Stimulated activated CD8-positive, alpha-beta memory T cell treated with anti-CD3 and anti-CD28 coated beads, Interleukin-15, amount 100 ng/mL, for 4 hours (primary cell): ENCODE data around the gene GPR158.

Experiments used
- DNase-seq, 2 donors: peaks; one replicate each; pipeline ENCODE4 v3.0.0-alpha.2; 2020; ENCODE audit warnings: low read depth in 2 of 2

GPR158 gene

GRCh38 chr10:25504306-25504705 lies 329.5 kb downstream of the GPR158 start:
- DNase-seq = no peak

- no peak for DNase-seq
These were observed 330.0 kb downstream of the GPR158 start for GRCh38 chr10:25504838-25505237.

GRCh38 chr10:25505466-25505865 lies 330.7 kb downstream of the GPR158 start:
- DNase-seq = no peak

- DNase-seq = no peak
These were observed 332.1 kb downstream of the GPR158 start for GRCh38 chr10:25506821-25507335.

- DNase-seq = no peak
These were observed 333.5 kb downstream of the GPR158 start for GRCh38 chr10:25508112-25508815.

- DNase-seq = no peak
These were observed 334.4 kb downstream of the GPR158 start for GRCh38 chr10:25509151-25509550.

GRCh38 chr10:25522294-25522693 lies 347.5 kb downstream of the GPR158 start:
- DNase-seq = no peak

GRCh38 chr10:25522946-25523608 lies 348.3 kb downstream of the GPR158 start:
- DNase-seq = no peak

- no peak for DNase-seq
These were observed 355.5 kb downstream of the GPR158 start for GRCh38 chr10:25530306-25530705.

- DNase-seq = no peak
These were observed 356.8 kb downstream of the GPR158 start for GRCh38 chr10:25531457-25532061.

GRCh38 chr10:25532213-25532612 lies 357.4 kb downstream of the GPR158 start:
- no peak for DNase-seq

- DNase-seq = no peak
These were observed 361.2 kb downstream of the GPR158 start for GRCh38 chr10:25536027-25536426.

- no peak for DNase-seq
These were observed 372.6 kb downstream of the GPR158 start for GRCh38 chr10:25547382-25547781.

GRCh38 chr10:25552283-25552919 lies 377.6 kb downstream of the GPR158 start:
- DNase-seq = no peak

GRCh38 chr10:25555865-25556264 lies 381.1 kb downstream of the GPR158 start:
- no peak for DNase-seq

- DNase-seq = no peak
These were observed 381.7 kb downstream of the GPR158 start for GRCh38 chr10:25556457-25556856.

GRCh38 chr10:25557136-25557535 lies 382.3 kb downstream of the GPR158 start:
- DNase-seq = no peak

GRCh38 chr10:25561758-25562157 lies 387.0 kb downstream of the GPR158 start:
- DNase-seq = no peak

GRCh38 chr10:25562547-25562946 lies 387.7 kb downstream of the GPR158 start:
- no peak for DNase-seq

GRCh38 chr10:25564351-25564750 lies 389.6 kb downstream of the GPR158 start:
- no peak for DNase-seq

- no peak for DNase-seq
These were observed 390.8 kb downstream of the GPR158 start for GRCh38 chr10:25565570-25565969.

GRCh38 chr10:25573316-25573715 lies 398.5 kb downstream of the GPR158 start:
- DNase-seq = no peak
